A673 (cell line): ENCODE results near the gene TMPRSS6.

Source experiments
- CTCF ChIP-seq: fragments of 300-800, 200-600 bp; sonication (generic); conservative IDR thresholded peaks from 2 replicates; pipeline ENCODE4 v1.5.1; 2017; ENCODE audit warnings: low read depth, mild to moderate bottlenecking, antibody characterized with exemption, low read length, moderate library complexity, mixed read lengths
- EZH2 ChIP-seq: fragments of 200-600 bp; sonication (generic); IDR thresholded peaks from 2 replicates; pipeline ENCODE4 v1.6.1; 2017; ENCODE audit warnings: borderline replicate concordance, low read depth, mild to moderate bottlenecking, mixed read lengths, antibody characterized with exemption, low read length; ENCODE audit not compliant: poor library complexity, severe bottlenecking

- TF ChIP-seq CTCF (no peak), EZH2 (no peak)
Measured at GRCh38 chr22:37044634-37045625, 64.6 kb downstream of the TMPRSS6 start.
